PC-3 (cell line): Measurements from ENCODE around the gene C1orf159. TPM values are rescaled to one million over a fixed set of nuclear protein-coding genes. Genes with fewer than 3 reads are reported as not detected.

Source experiments
- ATAC-seq: fragments of 200-7000 bp; cut with Tn5 transposase; 2 replicates; pipeline ENCODE4 v1.9.1; 2020; ENCODE audit warnings: mild to moderate bottlenecking, moderate library complexity
- BruUV-seq: library from RNA; stranded (reverse); fragments of 400-500 nt; replicated peaks from 2 replicates; lab custom pipeline; 2021; lab: Mats Ljungman, UMichigan
- CTCF ChIA-PET: fragments of 300-600 bp; sonication (Branson Sonifier 250); formaldehyde crosslinking; loops from one replicate; lab custom pipeline; 2022; ENCODE audit warnings: antibody characterized with exemption; lab: Charles Lee
- POLR2A ChIA-PET: fragments of 300-600 bp; sonication (Branson Sonifier 250); formaldehyde crosslinking; loops from one replicate; lab custom pipeline; 2022; ENCODE audit warnings: antibody characterized with exemption; ENCODE audit not compliant: unreplicated experiment; lab: Charles Lee
- DNase-seq: peaks from one replicate; pipeline ENCODE4 v3.0.0-alpha.2; 2015
- H2AFZ ChIP-seq: fragments of 300-600 bp; sonication (generic); 2 replicates; pipeline ENCODE4 v1.6.0; 2016; ENCODE audit warnings: antibody characterized with exemption, low read length
- H3F3A ChIP-seq: fragments of 300-600 bp; sonication (generic); one replicate; pipeline ENCODE4 v1.6.0; 2017; ENCODE audit warnings: antibody characterized with exemption, low read length, control low read depth, mild to moderate bottlenecking; ENCODE audit not compliant: unreplicated experiment
- H3K27ac ChIP-seq: fragments of 300-600 bp; sonication (generic); 2 replicates; pipeline ENCODE4 v1.5.1; 2016; ENCODE audit warnings: mild to moderate bottlenecking, low read length
- H3K27me3 ChIP-seq: fragments of 300-600 bp; sonication (generic); 2 replicates; pipeline ENCODE4 v1.6.1; 2016; ENCODE audit warnings: low read length, mixed read lengths
- H3K36me3 ChIP-seq: fragments of 300-600 bp; sonication (generic); 2 replicates; pipeline ENCODE4 v1.6.1; 2016; ENCODE audit warnings: low read depth, mixed run types, low read length, mixed read lengths
- H3K4me1 ChIP-seq: fragments of 300-600 bp; sonication (generic); 2 replicates; pipeline ENCODE4 v1.5.1; 2016; ENCODE audit warnings: low read length; ENCODE audit not compliant: insufficient read depth
- H3K4me2 ChIP-seq: fragments of 300-600 bp; sonication (generic); 2 replicates; pipeline ENCODE4 v1.6.0; 2016; ENCODE audit warnings: low read length
- H3K4me3 ChIP-seq: fragments of 300-600 bp; sonication (generic); 2 replicates; pipeline ENCODE4 v1.5.1; 2016; ENCODE audit warnings: mild to moderate bottlenecking, low read length, mixed read lengths
- H3K79me2 ChIP-seq: fragments of 300-600 bp; sonication (generic); 2 replicates; pipeline ENCODE4 v1.6.1; 2017; ENCODE audit warnings: low read length, mixed read lengths
- H3K9ac ChIP-seq: fragments of 300-600 bp; sonication (generic); 2 replicates; pipeline ENCODE4 v1.6.0; 2016; ENCODE audit warnings: mild to moderate bottlenecking, low read length
- H3K9me2 ChIP-seq: fragments of 300-600 bp; sonication (generic); replicated peaks from 2 replicates; pipeline ENCODE4 v1.6.1; 2016; ENCODE audit warnings: mixed run types, low read length, mixed read lengths
- H3K9me3 ChIP-seq: fragments of 300-600 bp; sonication (generic); 2 replicates; pipeline ENCODE4 v1.6.1; 2016; ENCODE audit warnings: low read length, mixed read lengths
- H4K20me1 ChIP-seq: fragments of 300-600 bp; sonication (generic); 2 replicates; pipeline ENCODE4 v1.6.1; 2016; ENCODE audit warnings: low read length, mixed read lengths
- CTCF ChIP-seq: fragments of 300-600 bp; sonication (generic); conservative IDR thresholded peaks from 2 replicates; pipeline ENCODE4 v1.5.1; 2017; ENCODE audit warnings: antibody characterized with exemption, low read depth, mild to moderate bottlenecking, low read length
- EZH2 ChIP-seq: fragments of 300-600 bp; sonication (generic); IDR thresholded peaks from one replicate; pipeline ENCODE4 v1.6.1; 2017; ENCODE audit warnings: antibody characterized with exemption, mild to moderate bottlenecking, low read length; ENCODE audit not compliant: unreplicated experiment
- EZH2phosphoT487 ChIP-seq: fragments of 300-600 bp; sonication (generic); IDR thresholded peaks from 2 replicates; pipeline ENCODE4 v1.6.1; 2018; ENCODE audit warnings: mild to moderate bottlenecking, antibody characterized with exemption, low read length, borderline replicate concordance
- intact Hi-C: fragments of 100-400 bp; cut with micrococcal nuclease; formaldehyde crosslinking; loops from 2 replicates; pipeline ENCODE4 v1.9.0; 2023
- total RNA-seq: library from RNA; depleted of rRNA; stranded (reverse); fragments of >200 nt; gene quantifications from 2 replicates; pipeline ENCODE4 v1.2.3, GENCODE V29; 2014

Gene C1orf159
- total RNA-seq, 1 experiment from 2014 or later, result 78.0 TPM

- H3K9me2 ChIP-seq, result no peaks in the 10 kb centered on the region
- intact Hi-C loops, result no loop called here
- no peak overlapping the region for H2AFZ ChIP-seq
- no peak overlapping the region for H3K4me2 ChIP-seq
- no peak overlapping the region for H3K27ac ChIP-seq
- no peak for DNase-seq
- no peak overlapping the region for H3K9ac ChIP-seq
- peaks cover 47% of the 10 kb centered on the region for H3K36me3 ChIP-seq
- H3K4me1 ChIP-seq, result peaks cover 9% of the 10 kb centered on the region
- H4K20me1 ChIP-seq, result peaks cover 63% of the 10 kb centered on the region
- TSS peak; percentile 25 for BruUV-seq
- ATAC-seq, result no peak
- H3K9me3 ChIP-seq, result no peaks in the 10 kb centered on the region
- H3F3A ChIP-seq, result no peaks in the 10 kb centered on the region
- ChIA-PET CTCF (no interaction called here), POLR2A (no interaction called here)
- H3K27me3 ChIP-seq, result no peaks in the 10 kb centered on the region
- H3K79me2 ChIP-seq, result peaks cover 66% of the 10 kb centered on the region
- TF ChIP-seq CTCF (0 out of 2 replicates have a peak, but pooled peaks have one; percentile 18), EZH2 (no peak)
- H3K4me3 ChIP-seq, result no peak overlapping the region
Measured at GRCh38 chr1:1035291-1035943, 80.5 kb downstream of the C1orf159 start.

- intact Hi-C loops, result no loop called here
- no peak overlapping the region for H3K4me3 ChIP-seq
Measured at GRCh38 chr1:1034439-1034781, 81.5 kb downstream of the C1orf159 start.

More at GRCh38 chr1:1034439-1034781, 81.5 kb downstream of the C1orf159 start:
- no peak for TF ChIP-seq EZH2phosphoT487
- TF ChIP-seq EZH2, result no peak
- no peak for TF ChIP-seq CTCF
- Histone ChIP-seq H3K4me2 (no peak overlapping the region), H3K27me3 (no peaks in the 10 kb centered on the region), H4K20me1 (peaks cover 58% of the 10 kb centered on the region), H2AFZ (no peak overlapping the region), H3K36me3 (peaks cover 47% of the 10 kb centered on the region), H3K79me2 (peaks cover 72% of the 10 kb centered on the region), H3K9me2 (no peaks in the 10 kb centered on the region), H3K9me3 (no peaks in the 10 kb centered on the region), H3F3A (no peaks in the 10 kb centered on the region), H3K27ac (no peak overlapping the region), H3K9ac (no peak overlapping the region), H3K4me1 (no peaks in the 10 kb centered on the region)
- BruUV-seq, result no TSS peak
- ATAC-seq (no peak), DNase-seq (no peak)
- ChIA-PET POLR2A (no interaction called here), CTCF (no interaction called here)
